ENCODE data around the gene SNRNP40.
"Not testable (repeated sequence)": the region's sequence is repeated elsewhere in the genome, so short reads cannot be mapped to it uniquely, and the experiment has no call there.

Gene SNRNP40

GRCh38 chr1:31273619-31274018 is 23.0 kb downstream of the SNRNP40 start:
- DNase-seq = no peak

DNA sequence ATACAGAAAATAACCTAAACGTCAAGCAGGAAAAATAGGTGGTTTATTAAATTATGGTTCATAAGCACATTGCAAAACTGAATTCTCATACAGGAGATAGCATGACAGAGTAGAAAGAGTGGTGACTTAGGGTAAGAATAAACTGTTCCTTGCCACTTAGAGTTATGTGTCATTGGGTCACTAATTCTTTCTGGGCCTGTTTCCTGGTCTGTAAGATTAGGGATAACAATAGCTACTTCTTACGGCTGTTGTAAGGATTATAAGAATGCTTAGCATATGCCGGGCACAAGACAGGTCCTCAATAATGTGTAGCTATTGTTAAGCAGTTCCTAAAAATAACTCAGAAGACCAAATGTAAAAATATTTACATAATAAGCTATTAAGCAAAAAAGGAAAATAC is 24.2 kb downstream of the SNRNP40 start:
- no peak for DNase-seq

DNA sequence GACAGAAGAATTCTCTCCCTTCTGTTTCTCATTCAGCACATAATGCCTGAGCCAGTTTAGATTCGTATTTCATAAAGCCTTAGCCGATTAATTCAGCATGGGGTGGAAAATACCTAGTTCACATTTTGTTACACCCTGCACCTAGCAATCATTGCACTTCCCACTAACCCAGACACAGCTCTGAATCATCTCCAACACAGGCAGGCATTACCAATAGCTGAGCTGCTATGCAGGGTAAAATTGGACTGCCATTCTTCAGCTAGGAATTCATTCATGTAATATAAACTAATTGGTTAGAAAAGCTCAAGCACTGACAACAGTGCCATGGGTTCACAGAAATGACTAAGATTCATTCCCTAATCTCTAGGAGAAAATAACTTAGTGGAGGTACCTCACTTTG is 30.0 kb downstream of the SNRNP40 start:
- DNase-seq = no peak

GRCh38 chr1:31264790-31265386 is 31.7 kb downstream of the SNRNP40 start:
- no peak for DNase-seq

DNA sequence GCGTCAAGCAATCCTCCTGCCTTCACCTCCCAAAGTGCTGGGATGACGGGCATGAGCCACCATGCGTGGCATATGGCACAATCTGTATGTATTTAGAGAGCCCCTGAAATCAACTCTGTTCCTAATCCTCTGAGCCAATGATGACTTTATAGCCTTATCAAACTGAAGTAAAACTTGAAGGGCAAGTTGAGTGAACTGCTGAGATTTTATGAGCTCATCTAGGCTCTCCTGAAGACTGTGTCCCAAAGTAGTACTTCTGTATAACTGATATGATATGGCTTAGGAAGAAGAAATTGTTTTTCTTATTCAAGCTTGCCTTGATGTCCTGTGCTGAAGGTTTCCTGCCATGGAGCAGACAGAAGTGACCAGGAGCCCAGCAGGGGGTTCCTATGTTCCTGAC is 33.2 kb downstream of the SNRNP40 start:
- no peak for DNase-seq

DNA sequence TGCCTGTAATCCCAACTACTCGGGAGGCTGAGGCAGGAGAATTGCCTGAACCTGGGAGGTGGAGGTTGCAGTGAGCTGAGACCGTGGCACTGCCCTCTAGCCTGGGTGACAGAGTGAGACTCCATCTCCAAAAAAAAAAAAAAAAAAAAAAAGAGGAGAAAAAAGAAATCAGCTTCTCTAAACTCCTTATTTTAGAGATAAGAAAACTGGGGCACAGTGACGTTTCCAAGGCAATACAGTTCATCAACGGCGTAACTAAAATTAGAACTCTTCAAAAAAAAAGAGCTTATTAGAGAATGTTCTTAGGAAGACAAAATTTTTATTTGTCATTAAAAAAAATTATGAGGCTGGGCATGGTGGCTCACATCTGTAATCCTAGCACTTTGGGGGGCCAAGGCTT is 34.2 kb downstream of the SNRNP40 start:
- not testable (repeated sequence) for DNase-seq

DNA sequence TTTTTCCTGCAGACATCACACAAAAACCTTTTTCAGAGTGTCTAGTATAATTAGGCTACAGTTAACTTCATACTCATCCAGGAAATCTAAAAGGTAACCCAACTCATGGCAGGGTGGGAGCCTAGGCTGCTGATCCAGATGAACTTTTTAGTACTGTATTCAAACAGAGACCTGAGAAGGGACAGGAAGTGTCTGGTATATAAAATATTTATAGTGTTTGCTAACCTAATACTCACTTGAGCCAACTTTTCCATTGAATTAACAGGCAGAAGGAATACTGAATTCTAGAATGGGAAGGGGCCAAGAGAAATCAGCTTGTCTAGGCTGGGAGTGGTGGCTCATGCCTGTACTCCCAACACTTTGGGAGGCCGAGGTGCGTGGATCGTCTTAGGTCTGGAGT is 34.7 kb downstream of the SNRNP40 start:
- no peak for DNase-seq

GRCh38 chr1:31259746-31260145 is 36.8 kb downstream of the SNRNP40 start:
- DNase-seq = no peak

DNA sequence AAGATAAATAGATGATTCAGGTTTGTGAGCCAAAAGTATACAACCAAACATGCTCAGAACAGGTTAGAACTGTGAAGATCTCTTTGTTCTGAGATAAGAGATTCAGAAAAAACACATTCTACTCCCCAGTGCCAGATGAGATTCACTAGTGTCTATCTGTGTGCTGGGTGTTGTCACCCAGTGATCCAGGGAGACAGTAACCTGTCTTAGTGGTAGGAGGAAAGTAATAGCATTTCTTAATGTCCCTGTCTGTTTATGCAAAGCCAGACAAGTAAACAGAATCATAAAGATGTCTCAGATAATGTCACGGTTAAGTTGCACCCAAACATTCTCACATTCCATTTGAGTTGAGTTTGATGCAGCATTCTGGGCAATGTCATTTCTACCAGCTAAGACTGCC is 38.0 kb downstream of the SNRNP40 start:
- no peak for DNase-seq

- DNase-seq = no peak
These were observed 39.4 kb downstream of the SNRNP40 start for GRCh38 chr1:31257213-31257612.

DNA sequence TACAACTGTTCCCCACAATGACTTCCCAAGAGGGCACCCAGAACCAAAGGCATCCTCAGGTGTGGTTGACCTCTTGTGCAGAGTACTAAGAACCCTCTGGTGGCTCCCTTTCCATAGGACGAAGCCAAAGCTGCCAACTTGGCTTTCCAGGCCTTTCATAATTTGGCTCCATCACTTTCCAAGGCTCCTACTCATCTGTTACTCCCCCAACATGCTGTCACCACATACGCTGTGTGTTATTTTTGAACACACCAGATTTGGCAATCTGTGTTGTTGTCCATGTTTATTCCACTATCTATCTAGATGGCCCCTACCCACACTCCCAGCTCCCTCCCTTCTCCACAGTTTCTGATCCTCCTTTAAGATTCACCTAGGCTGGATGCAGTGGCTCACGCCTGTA is 46.7 kb downstream of the SNRNP40 start:
- DNase-seq = no peak

- no peak for DNase-seq
These were observed 48.3 kb downstream of the SNRNP40 start for GRCh38 chr1:31248276-31248675.

DNA sequence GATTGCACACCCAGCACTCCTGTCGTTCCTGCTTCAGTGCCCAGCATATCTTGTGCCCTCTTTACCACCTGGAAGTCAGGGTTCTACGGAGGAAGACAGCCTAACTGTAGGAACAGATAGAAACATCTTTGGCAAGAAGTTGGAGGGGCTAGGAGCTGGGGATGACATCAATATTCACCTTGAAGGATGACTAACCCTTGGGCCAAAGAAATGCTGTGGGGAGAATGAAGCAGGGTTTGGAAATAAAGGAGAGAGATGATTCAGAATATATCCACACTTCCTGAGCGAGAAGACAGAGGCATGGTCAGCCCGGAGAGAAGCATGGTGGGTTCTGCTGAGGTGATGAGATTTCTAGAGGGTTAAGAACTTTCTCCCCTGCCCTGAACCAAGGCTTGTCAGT is 52.3 kb downstream of the SNRNP40 start:
- DNase-seq = no peak

GRCh38 chr1:31243501-31244286 is 52.9 kb downstream of the SNRNP40 start:
- DNase-seq = no peak

DNA sequence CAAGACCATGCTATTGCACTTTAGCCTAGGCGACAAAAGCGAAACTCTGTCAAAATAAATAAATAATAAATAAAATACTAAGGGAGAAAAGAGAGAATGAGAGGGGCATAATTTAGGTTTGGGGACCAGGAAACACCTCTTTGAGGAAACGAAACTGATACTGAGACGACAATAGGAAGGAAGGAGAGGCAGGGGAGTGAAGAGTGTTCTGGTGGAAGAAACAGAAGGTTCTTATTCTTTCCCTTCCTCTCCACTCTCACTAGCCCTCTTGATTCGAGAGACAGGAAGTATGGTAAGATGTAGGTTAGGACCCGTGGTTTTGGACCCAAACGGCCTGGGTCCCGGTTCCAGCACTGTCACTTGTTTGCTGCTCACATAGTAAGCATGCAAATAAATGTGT is 55.3 kb downstream of the SNRNP40 start:
- DNase-seq = no peak

DNA sequence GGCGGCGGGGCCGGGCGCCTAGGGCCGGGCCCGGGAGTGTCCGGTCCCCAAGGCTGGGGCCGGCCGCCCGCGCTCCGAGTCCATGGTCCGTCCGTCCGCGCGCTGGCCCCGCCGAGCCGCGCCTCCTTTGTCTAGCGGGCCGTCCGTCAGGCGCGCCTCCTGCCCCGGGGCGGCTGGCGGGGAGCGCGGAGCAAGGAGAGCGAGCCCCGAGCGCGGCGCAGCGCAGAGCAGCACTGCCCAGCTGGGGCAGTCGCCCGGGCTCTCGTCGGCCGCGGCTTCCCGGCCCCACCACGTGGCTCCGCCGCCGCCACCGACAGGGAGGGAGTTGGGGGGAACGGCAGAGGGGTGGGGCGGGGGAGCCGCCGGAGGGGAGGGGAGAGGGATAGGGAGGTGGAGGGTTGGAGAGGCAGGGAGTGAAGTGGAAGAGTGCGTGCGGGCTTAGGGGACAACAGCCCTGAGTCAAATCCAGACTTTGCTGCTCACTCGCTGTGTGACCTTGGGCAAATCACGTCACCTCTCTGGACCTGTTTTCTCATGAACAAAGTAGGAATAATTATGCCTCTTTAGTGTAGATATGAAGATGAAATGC is 56.8 kb downstream of the SNRNP40 start, which contains the start of gene NKAIN1:
Gene NKAIN1, minus strand, starts transcription at position 235 of the 589 bp plus-strand sequence. CDS start 340 bp downstream, outside the sequence.
- DNase-seq = peak; percentile 64

GRCh38 chr1:31238986-31239613 is 57.5 kb downstream of the SNRNP40 start:
- peak; percentile 89 for DNase-seq

DNA sequence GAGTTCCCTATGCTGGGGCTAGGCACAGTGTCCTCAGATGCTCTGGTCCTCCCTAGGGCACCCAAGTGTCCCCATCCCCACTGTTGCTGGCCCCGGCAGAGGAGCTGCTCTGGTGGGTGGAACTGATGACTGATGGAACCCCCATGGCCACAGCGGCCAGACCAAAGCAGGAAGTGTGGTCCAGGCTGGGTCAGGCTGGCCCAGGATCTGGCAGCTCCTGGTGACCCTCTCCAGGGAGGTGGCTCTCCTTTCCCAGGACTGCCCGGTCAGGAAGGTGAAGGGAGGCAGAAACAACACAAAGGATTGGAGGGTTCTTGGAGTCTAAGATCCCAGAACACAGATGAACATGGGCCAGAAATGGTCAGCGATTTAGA is 58.0 kb downstream of the SNRNP40 start:
- no peak for DNase-seq

DNA sequence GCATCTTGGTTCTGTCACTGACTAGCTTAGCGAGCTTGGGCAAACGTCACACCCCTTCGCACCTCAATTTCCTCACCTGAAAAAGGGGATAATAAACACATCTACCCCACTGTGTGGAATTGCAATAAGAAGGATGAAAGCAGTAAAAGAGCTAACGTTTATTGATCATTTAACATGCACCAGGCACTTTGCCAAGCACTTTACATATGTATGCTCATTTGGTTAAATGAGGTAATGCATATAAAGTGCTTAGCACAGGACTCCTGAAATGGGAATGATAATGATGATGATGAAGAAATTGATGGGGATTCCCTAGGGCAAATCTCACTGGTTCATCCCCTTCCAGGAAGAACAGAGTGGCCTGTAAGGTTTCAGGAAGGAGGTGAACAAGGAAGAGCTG is 61.7 kb downstream of the SNRNP40 start:
- no peak for DNase-seq

DNA sequence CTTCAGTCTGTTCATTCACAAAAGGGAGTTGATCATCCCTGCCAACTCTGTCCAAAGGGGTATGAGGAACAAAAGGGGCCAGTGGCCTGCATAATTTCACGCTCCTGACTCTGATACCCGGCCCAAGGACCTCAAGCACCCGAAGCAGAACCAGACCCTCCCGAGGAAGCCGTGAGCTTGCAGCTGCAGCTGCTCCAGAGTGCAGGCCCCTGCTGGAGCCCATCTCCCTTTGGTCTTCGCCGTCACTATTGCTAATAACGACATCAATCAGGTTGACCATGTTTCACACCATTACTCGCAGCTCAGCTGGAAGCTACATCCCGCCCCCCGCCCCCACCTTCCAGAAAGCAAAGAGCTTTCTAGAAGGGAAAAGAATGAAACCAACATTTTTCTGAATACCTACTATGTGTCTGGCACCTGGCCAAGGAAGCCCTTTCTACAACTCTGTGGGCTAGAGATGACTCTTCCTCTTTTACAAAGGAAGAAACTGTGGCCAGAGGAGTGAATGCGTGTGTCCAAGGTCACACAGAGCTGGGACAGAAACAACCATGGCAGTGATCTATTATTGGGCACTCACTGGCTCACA is 62.4 kb downstream of the SNRNP40 start:
- peak; percentile 57 for DNase-seq

DNA sequence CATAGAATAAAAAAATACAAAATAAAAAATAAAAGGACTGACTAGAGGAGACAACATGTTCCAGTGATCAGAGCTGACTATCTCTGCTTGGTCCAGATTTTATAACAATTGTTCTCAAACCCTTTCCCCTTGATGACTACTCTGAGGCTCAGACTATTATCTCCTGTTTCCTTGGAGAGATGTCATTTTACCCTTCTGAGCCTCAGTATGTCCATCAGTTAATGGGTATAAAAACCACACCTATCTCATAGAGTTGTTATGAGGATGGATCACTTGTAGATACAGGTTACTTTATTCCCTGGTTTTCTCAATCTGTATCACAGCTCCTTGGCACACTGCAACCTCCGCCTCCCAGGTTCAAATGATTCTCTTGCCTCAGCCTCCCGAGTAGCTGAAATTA is 63.9 kb downstream of the SNRNP40 start:
- no peak for DNase-seq

GRCh38 chr1:31231802-31232201 is 64.8 kb downstream of the SNRNP40 start:
- no peak for DNase-seq

DNA sequence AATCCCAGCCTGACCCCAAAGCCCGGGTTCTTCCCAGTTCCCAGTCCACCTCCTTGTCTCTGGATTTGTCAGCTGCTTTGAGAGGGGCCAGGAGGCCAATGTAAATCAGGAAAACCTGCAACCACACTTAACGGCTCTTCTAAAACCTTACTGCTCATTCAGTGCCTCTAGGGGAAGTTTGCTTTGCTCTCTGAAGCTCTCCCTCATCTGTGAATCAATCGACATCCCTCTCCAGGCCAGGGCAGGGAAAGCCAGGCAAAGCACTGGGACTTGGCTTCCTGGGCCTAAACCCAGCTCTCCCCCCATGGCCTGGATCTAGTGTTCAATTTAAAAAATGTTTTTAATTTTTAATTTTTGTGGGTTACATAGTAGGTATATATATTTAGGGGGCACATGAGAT is 66.2 kb downstream of the SNRNP40 start:
- no peak for DNase-seq
